Heart right ventricle (tissue), 16 donors: ENCODE measurements around the gene PHYHD1. TPM values are rescaled to one million over a fixed set of nuclear protein-coding genes. Genes with fewer than 3 reads are reported as not detected.

Source experiments
- ATAC-seq, 8 donors: fragments of 200-7000 bp; cut with Tn5 transposase; one replicate each; pipeline ENCODE4 v1.9.1; 2020; ENCODE audit warnings: mild to moderate bottlenecking in 8 of 8, moderate library complexity in 8 of 8, moderate number of reproducible peaks in 1 of 8
- DNase-seq, 2 donors: peaks; one replicate each; pipeline ENCODE4 v3.0.0-alpha.2; 2020
- H3K27ac ChIP-seq, 10 donors: fragments of 200-600 bp; sonication (generic) in 2 of 10; one replicate each; pipeline versions ENCODE4 v1.5.0 to v1.8.0; 2020 to 2022; ENCODE audit warnings: mild to moderate bottlenecking in 3 of 10
- H3K27me3 ChIP-seq, 7 donors: fragments of 200-600 bp; one replicate each; pipeline ENCODE4 v1.8.0; 2021 to 2022; ENCODE audit warnings: mild to moderate bottlenecking in 2 of 7
- H3K36me3 ChIP-seq, 9 donors: fragments of 200-600 bp; sonication (generic) in 1 of 9; one replicate each; pipeline versions ENCODE4 v1.5.0 to v1.8.0; 2020 to 2022; ENCODE audit warnings: mild to moderate bottlenecking in 2 of 9
- H3K4me1 ChIP-seq, 9 donors: fragments of 200-600 bp; sonication (generic) in 1 of 9; one replicate each; pipeline versions ENCODE4 v1.5.0 to v1.8.0; 2020 to 2022; ENCODE audit warnings: mild to moderate bottlenecking in 4 of 9
- H3K4me3 ChIP-seq, 10 donors: fragments of 200-600 bp; sonication (generic) in 2 of 10; one replicate each; pipeline versions ENCODE4 v1.5.0 to v1.8.0; 2020 to 2022; ENCODE audit warnings: mild to moderate bottlenecking in 7 of 10, moderate library complexity in 2 of 10
- H3K9me3 ChIP-seq, 11 donors: fragments of 200-600 bp in 10 of 11; sonication (generic) in 2 of 11; one replicate each; pipeline versions ENCODE4 v1.5.0 to v1.8.0; 2013 to 2022; ENCODE audit warnings: mild to moderate bottlenecking in 2 of 11, control low read depth in 1 of 11, moderate library complexity in 1 of 11
- WGBS, 2 donors: extraction: QIAGEN DNeasy Blood & Tissue Kit; methylation state at CpG; one replicate each; pipeline ENCODE4 v1.1.7; 2013; ENCODE audit warnings: inconsistent platforms in 1 of 2; 5-methylcytosine and 5-hydroxymethylcytosine counted together
- intact Hi-C, 10 donors: fragments of 100-400 bp; cut with DNase I; formaldehyde crosslinking; loops; one replicate each; pipeline versions ENCODE4 v1.11.1 to v1.14.2; 2022
- polyA plus RNA-seq, 2 donors: library from polyadenylated mRNA; stranded (reverse); fragments of 200-250 nt; gene quantifications; one replicate each; pipeline ENCODE4 v1.2.3, GENCODE V29; 2013
- total RNA-seq, 10 donors: library from RNA; stranded (reverse); fragmentation: NEBNext Ultra II Directional in 3 of 10; extraction: Animal tissue kit (Norgen Biotek cat#: 25700) in 3 of 10; gene quantifications; one replicate each; pipeline versions ENCODE4 v1.2.1 to v1.2.4, GENCODE V29; 2021 to 2023
- TF ChIP-seq, protein P1 (sequence below), 9 donors: fragments of 200-600 bp; sonication (generic) in 2 of 9; IDR thresholded peaks; one replicate each; pipeline versions ENCODE4 v1.5.0 to v1.8.0; 2021 to 2022; ENCODE audit warnings: antibody characterized with exemption in 9 of 9, mild to moderate bottlenecking in 5 of 9, moderate library complexity in 1 of 9
- donor health status: Arrhythmogenic right ventricular cardiomyopathy.
- donor health status: ischemic (EF 13 %, LVEDD 7.1; RV severe dilation, severe dysfunction).
- donor health status: healthy with polysubstance abuse.
- donor health status: DM: no; HTN: yes; CAD: no.
- donor health status: DM: no; HTN: no; CAD: no.
- donor health status: ischemic (EF 25% LVEDD 6.9; RV normal size, moderate dysfunction).
- donor health status: ischemic (EF 25% LVEDD 5.7; RV mildly dilated, moderate dysfunction).
- donor health status: healthy.
- donor health status: DM: yes; HTN: yes; CAD: no.
- donor health status: Ischemic cardiomyopathy.
- donor health status: ischemic (EF 35%, LVEDD 5.7; RV mildly dilated, moderate dysfunction).
- donor health status: nonischemic (EF 11% LVEDD 7.7; RV severe dilation, severe dysfunction).
- donor health status: DM: yes; HTN: yes; CAD: no.
- donor health status: PGD.
- donor health status: ischemic (EF 29% LVEDD 5.4; RV normal size, mild dysfunction).
- donor health status: nonischemic (EF 23%, LVEDD 6.1; RV moderate dilation, normal function).

The PHYHD1 gene
- total and polyA plus RNA-seq, 12 donors: 14.7 to 49.2 (median 24.2) TPM

GRCh38 chr9:128986671-128987070, 65.9 kb downstream of the PHYHD1 start:
- H3K9me3 ChIP-seq: no peaks in the 10 kb centered on the region
- H3K4me3 ChIP-seq: no peak overlapping the region
- H3K36me3 ChIP-seq: peaks cover 0 to 100% (median 50%) of the 10 kb centered on the region in 9 donors
- no peak for DNase-seq
- ATAC-seq: no peak
- peaks cover 0 to 7% (median 0%) of the 10 kb centered on the region in 9 donors for H3K4me1 ChIP-seq
- TF ChIP-seq, protein P1, sequence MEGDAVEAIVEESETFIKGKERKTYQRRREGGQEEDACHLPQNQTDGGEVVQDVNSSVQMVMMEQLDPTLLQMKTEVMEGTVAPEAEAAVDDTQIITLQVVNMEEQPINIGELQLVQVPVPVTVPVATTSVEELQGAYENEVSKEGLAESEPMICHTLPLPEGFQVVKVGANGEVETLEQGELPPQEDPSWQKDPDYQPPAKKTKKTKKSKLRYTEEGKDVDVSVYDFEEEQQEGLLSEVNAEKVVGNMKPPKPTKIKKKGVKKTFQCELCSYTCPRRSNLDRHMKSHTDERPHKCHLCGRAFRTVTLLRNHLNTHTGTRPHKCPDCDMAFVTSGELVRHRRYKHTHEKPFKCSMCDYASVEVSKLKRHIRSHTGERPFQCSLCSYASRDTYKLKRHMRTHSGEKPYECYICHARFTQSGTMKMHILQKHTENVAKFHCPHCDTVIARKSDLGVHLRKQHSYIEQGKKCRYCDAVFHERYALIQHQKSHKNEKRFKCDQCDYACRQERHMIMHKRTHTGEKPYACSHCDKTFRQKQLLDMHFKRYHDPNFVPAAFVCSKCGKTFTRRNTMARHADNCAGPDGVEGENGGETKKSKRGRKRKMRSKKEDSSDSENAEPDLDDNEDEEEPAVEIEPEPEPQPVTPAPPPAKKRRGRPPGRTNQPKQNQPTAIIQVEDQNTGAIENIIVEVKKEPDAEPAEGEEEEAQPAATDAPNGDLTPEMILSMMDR (IDR thresholded peaks at IDR 0.05): no peak
- intact Hi-C loops: loop anchor here in 1 of 10 donors (10.0 kb wide), 1 partner anchor 392 kb away; no protein-coding TSS in a partner anchor
- no peak overlapping the region for H3K27ac ChIP-seq
- no peaks in the 10 kb centered on the region for H3K27me3 ChIP-seq
- 94 to 97% methylated on average over 5 of the region's 5 CpGs for WGBS, 2 donors

- Histone ChIP-seq H3K36me3 (peaks cover 0 to 100% (median 44%) of the 10 kb centered on the region in 9 donors), H3K27ac (peak overlapping the region in 5 of 10 donors; percentile 33 to 74 (median 54)), H3K9me3 (no peaks in the 10 kb centered on the region), H3K27me3 (no peaks in the 10 kb centered on the region), H3K4me3 (no peak overlapping the region), H3K4me1 (peaks cover 0 to 7% (median 0%) of the 10 kb centered on the region in 9 donors)
- WGBS, 2 donors: 86 to 88% methylated on average over 5 of the region's 5 CpGs
- TF ChIP-seq, protein P1 (IDR thresholded peaks at IDR 0.05): no peak
- peak; percentile 25 to 89 (median 68) for ATAC-seq
- intact Hi-C loops: loop anchor here in 1 of 10 donors (10.0 kb wide), 1 partner anchor 393 kb away; no protein-coding TSS in a partner anchor
- peak in 1 of 2 donors; percentile 38 for DNase-seq
Observed at GRCh38 chr9:128987805-128988204, 67.0 kb downstream of the PHYHD1 start.

Other genes starting within 250 kb of the PHYHD1 start
- 100 to 1,000 TPM; 183 to 228 (median 202) TPM for gene SET, start 231.8 kb upstream of the PHYHD1 start, total RNA-seq
- gene SET, start 231.8 kb upstream of the PHYHD1 start, polyA plus RNA-seq: 100 to 1,000 TPM in 1 of 2 donors, 10 to 100 TPM in 1; 87.0 to 138 TPM
- 1 to 10 TPM; 3.7 to 8.9 (median 4.7) TPM for gene PKN3, start 218.5 kb upstream of the PHYHD1 start, total RNA-seq
- 10 to 100 TPM; 10.6 to 12.7 TPM for gene PKN3, start 218.5 kb upstream of the PHYHD1 start, polyA plus RNA-seq
- gene ZDHHC12, start 196.9 kb upstream of the PHYHD1 start, total RNA-seq: 10 to 100 TPM in 2 of 10 donors, 1 to 10 TPM in 8; 4.1 to 22.5 (median 6.0) TPM
- 10 to 100 TPM; 15.2 to 36.6 TPM for gene ZDHHC12, start 196.9 kb upstream of the PHYHD1 start, polyA plus RNA-seq
- gene ZER1, start 149.1 kb upstream of the PHYHD1 start, total RNA-seq: 10 to 100 TPM; 51.8 to 71.1 (median 60.9) TPM
- gene ZER1, start 149.1 kb upstream of the PHYHD1 start, polyA plus RNA-seq: 10 to 100 TPM; 24.3 to 36.3 TPM
- 10 to 100 TPM; 15.0 to 21.3 (median 17.8) TPM for gene TBC1D13, start 133.7 kb upstream of the PHYHD1 start, total RNA-seq
- 10 to 100 TPM; 12.3 to 13.5 TPM for gene TBC1D13, start 133.7 kb upstream of the PHYHD1 start, polyA plus RNA-seq
- 10 to 100 TPM; 40.9 to 97.2 (median 52.0) TPM for gene ENDOG, start 102.5 kb upstream of the PHYHD1 start, total RNA-seq
- gene ENDOG, start 102.5 kb upstream of the PHYHD1 start, polyA plus RNA-seq: 10 to 100 TPM; 51.3 to 98.8 TPM
- 10 to 100 TPM in 9 of 10 donors, 1 to 10 TPM in 1; 9.9 to 22.1 (median 16.4) TPM for gene SPOUT1, start 91.2 kb upstream of the PHYHD1 start, total RNA-seq
- 10 to 100 TPM; 20.8 to 22.4 TPM for gene SPOUT1, start 91.2 kb upstream of the PHYHD1 start, polyA plus RNA-seq
- gene KYAT1, start 39.0 kb upstream of the PHYHD1 start, total RNA-seq: 10 to 100 TPM in 7 of 10 donors, 1 to 10 TPM in 3; 8.9 to 20.3 (median 11.1) TPM
- gene KYAT1, start 39.0 kb upstream of the PHYHD1 start, polyA plus RNA-seq: 10 to 100 TPM; 10.9 to 12.7 TPM
- gene LRRC8A, start 38.8 kb upstream of the PHYHD1 start, total RNA-seq: 10 to 100 TPM; 15.2 to 45.1 (median 19.6) TPM
- gene LRRC8A, start 38.8 kb upstream of the PHYHD1 start, polyA plus RNA-seq: 10 to 100 TPM; 13.2 to 41.7 TPM
- gene DOLK, start 26.6 kb downstream of the PHYHD1 start, total RNA-seq: 10 to 100 TPM in 3 of 10 donors, 1 to 10 TPM in 7; 6.0 to 12.0 (median 8.8) TPM
- gene DOLK, start 26.6 kb downstream of the PHYHD1 start, polyA plus RNA-seq: 10 to 100 TPM in 1 of 2 donors, 1 to 10 TPM in 1; 5.0 to 14.2 TPM
- 10 to 100 TPM; 16.1 to 27.3 (median 20.6) TPM for gene NUP188, start 26.7 kb downstream of the PHYHD1 start, total RNA-seq
- gene NUP188, start 26.7 kb downstream of the PHYHD1 start, polyA plus RNA-seq: 10 to 100 TPM; 12.7 to 20.6 TPM
- 10 to 100 TPM; 25.2 to 40.5 (median 31.5) TPM for gene SH3GLB2, start 107.3 kb downstream of the PHYHD1 start, total RNA-seq
- gene SH3GLB2, start 107.3 kb downstream of the PHYHD1 start, polyA plus RNA-seq: 10 to 100 TPM; 34.1 to 51.3 TPM
- 10 to 100 TPM; 30.4 to 46.0 (median 34.5) TPM for gene MIGA2, start 115.6 kb downstream of the PHYHD1 start, total RNA-seq
- gene MIGA2, start 115.6 kb downstream of the PHYHD1 start, polyA plus RNA-seq: 10 to 100 TPM; 39.6 to 44.4 TPM
- gene DOLPP1, start 160.1 kb downstream of the PHYHD1 start, total RNA-seq: 1 to 10 TPM; 3.1 to 7.0 (median 5.0) TPM
- 1 to 10 TPM; 3.8 to 8.1 TPM for gene DOLPP1, start 160.1 kb downstream of the PHYHD1 start, polyA plus RNA-seq
- 10 to 100 TPM; 67.0 to 84.7 (median 74.1) TPM for gene CRAT, start 189.8 kb downstream of the PHYHD1 start, total RNA-seq
- gene CRAT, start 189.8 kb downstream of the PHYHD1 start, polyA plus RNA-seq: 10 to 100 TPM; 19.5 to 48.5 TPM
- gene PTPA, start 190.4 kb downstream of the PHYHD1 start, total RNA-seq: 100 to 1,000 TPM; 169 to 227 (median 187) TPM
- 100 to 1,000 TPM; 106 to 176 TPM for gene PTPA, start 190.4 kb downstream of the PHYHD1 start, polyA plus RNA-seq